Neural crest cell (in vitro differentiated cells): ENCODE data around the gene TNFRSF13B. TPM values are rescaled to one million over a fixed set of nuclear protein-coding genes. Genes with fewer than 3 reads are reported as not detected.

Source experiments
- DNase-seq: peaks from one replicate; pipeline ENCODE4 v3.0.0; 2021; ENCODE audit warnings: low read depth, mixed read lengths, low spot score
- H3K27ac Mint-ChIP-seq: one replicate; pipeline ENCODE4 v1.8.0; 2021; ENCODE audit warnings: mild to moderate bottlenecking, mixed read lengths; ENCODE audit not compliant: unreplicated experiment
- H3K27me3 Mint-ChIP-seq: 2 replicates; pipeline ENCODE4 v1.8.0; 2021; ENCODE audit warnings: low read depth, mild to moderate bottlenecking, mixed read lengths
- H3K36me3 Mint-ChIP-seq: 2 replicates; pipeline ENCODE4 v1.8.0; 2021; ENCODE audit warnings: low read depth, mild to moderate bottlenecking, mixed read lengths
- H3K4me1 Mint-ChIP-seq: 2 replicates; pipeline ENCODE4 v1.8.0; 2021; ENCODE audit warnings: mixed read lengths
- H3K4me3 Mint-ChIP-seq: one replicate; pipeline ENCODE4 v1.8.0; 2021; ENCODE audit warnings: mild to moderate bottlenecking, mixed read lengths
- H3K9me3 Mint-ChIP-seq: 2 replicates; pipeline ENCODE4 v1.8.0; 2021; ENCODE audit warnings: mixed read lengths
- total RNA-seq: library from RNA; stranded (reverse); gene quantifications from 2 replicates; pipeline ENCODE4 v1.2.1, GENCODE V29; 2021
- TF ChIP-seq, protein P1 (sequence below): fragments of 200-600 bp; sonication (generic); conservative IDR thresholded peaks from 2 replicates; pipeline ENCODE4 v1.5.0; 2021; ENCODE audit warnings: antibody characterized with exemption, mild to moderate bottlenecking

TNFRSF13B gene
- total RNA-seq, 1 donor from 2014 or later = not detected

- H3K27ac Mint-ChIP-seq = peak overlapping the region; percentile 35
- H3K36me3 Mint-ChIP-seq = no peaks in the 10 kb centered on the region
- H3K4me3 Mint-ChIP-seq = no peak overlapping the region
- H3K9me3 Mint-ChIP-seq = no peaks in the 10 kb centered on the region
- no peaks in the 10 kb centered on the region for H3K27me3 Mint-ChIP-seq
- TF ChIP-seq, protein P1, sequence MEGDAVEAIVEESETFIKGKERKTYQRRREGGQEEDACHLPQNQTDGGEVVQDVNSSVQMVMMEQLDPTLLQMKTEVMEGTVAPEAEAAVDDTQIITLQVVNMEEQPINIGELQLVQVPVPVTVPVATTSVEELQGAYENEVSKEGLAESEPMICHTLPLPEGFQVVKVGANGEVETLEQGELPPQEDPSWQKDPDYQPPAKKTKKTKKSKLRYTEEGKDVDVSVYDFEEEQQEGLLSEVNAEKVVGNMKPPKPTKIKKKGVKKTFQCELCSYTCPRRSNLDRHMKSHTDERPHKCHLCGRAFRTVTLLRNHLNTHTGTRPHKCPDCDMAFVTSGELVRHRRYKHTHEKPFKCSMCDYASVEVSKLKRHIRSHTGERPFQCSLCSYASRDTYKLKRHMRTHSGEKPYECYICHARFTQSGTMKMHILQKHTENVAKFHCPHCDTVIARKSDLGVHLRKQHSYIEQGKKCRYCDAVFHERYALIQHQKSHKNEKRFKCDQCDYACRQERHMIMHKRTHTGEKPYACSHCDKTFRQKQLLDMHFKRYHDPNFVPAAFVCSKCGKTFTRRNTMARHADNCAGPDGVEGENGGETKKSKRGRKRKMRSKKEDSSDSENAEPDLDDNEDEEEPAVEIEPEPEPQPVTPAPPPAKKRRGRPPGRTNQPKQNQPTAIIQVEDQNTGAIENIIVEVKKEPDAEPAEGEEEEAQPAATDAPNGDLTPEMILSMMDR = no peak
- no peak for DNase-seq
- H3K4me1 Mint-ChIP-seq = no peaks in the 10 kb centered on the region
Observed at GRCh38 chr17:16926571-16927451, 45.1 kb downstream of the TNFRSF13B start.

DNA sequence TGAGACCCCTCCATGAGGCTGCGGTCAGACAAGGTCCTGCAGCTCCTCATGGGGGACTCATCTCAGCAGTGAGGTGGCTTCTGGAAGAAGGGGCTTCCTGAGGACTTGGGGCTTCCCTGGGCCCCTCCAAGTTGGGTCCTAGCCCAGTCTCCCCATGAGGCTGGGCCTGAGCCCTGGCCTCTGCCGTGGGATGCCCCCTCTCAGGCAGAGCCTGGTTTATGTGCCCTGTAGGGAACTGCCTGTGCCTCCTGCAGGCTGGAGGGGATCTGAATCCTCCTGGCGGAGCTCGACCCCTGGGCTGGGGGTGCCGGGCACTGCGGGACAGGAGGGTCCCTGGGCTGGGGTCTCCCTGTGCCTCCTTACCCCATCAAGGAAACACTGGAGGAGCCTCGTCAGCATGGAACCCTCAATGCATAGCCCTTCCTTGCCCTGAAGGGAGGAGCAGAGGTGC is 45.8 kb downstream of the TNFRSF13B start:
- TF ChIP-seq, protein P1 = no peak
- Mint-ChIP-seq H3K4me1 (no peaks in the 10 kb centered on the region), H3K27ac (no peak overlapping the region), H3K9me3 (no peaks in the 10 kb centered on the region), H3K36me3 (no peaks in the 10 kb centered on the region), H3K4me3 (no peak overlapping the region), H3K27me3 (no peaks in the 10 kb centered on the region)
- no peak for DNase-seq

- Mint-ChIP-seq H3K9me3 (no peaks in the 10 kb centered on the region), H3K36me3 (no peaks in the 10 kb centered on the region), H3K4me3 (no peak overlapping the region), H3K27me3 (no peaks in the 10 kb centered on the region), H3K4me1 (no peaks in the 10 kb centered on the region), H3K27ac (no peak overlapping the region)
- TF ChIP-seq, protein P1 = no peak
- DNase-seq = no peak
Observed at GRCh38 chr17:16925461-16926060, 46.4 kb downstream of the TNFRSF13B start.

GRCh38 chr17:16924696-16925440 is 47.0 kb downstream of the TNFRSF13B start:
- no peaks in the 10 kb centered on the region for H3K27me3 Mint-ChIP-seq
- no peak overlapping the region for H3K27ac Mint-ChIP-seq
- no peaks in the 10 kb centered on the region for H3K4me1 Mint-ChIP-seq
- no peaks in the 10 kb centered on the region for H3K36me3 Mint-ChIP-seq
- TF ChIP-seq, protein P1 = no peak
- H3K4me3 Mint-ChIP-seq = no peak overlapping the region
- DNase-seq = no peak
- no peaks in the 10 kb centered on the region for H3K9me3 Mint-ChIP-seq

DNA sequence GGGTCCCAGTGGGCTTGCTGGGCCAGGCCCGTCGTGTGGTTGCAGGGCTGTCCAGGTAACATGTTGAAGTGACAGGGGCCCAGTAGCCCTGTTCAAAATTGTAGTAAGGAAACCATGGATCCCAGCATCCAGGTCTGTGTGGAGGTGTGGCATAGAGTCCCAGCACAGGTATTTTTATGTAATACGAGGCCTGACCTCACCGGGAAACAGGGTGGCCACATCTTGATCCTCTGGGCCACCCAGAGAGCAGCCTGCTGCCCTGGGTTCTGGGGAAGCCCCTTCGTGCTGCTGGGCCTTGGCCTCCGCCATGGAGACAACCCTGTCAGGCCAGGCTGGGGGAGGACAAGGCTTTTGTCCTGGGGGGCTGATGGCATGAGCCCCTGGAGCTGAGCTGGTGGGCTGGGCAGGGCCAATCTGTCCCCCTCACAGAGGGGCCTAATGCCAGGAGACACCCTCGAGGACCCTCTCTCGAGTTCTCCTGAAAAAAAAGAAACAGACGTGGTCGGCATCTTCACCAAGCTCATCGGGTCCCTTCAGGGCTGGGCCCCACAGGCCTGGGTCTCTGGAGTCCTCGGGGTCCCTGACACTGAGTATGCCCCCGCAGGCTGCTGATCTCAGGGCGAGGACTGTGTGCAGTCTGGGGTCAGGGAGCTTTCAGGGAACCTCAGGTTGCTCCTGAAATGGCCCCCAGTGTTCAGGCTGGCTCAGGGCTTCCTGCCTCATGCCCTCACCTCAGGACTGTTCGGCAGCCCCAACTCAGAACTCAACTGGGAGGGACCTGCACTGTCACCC is 47.8 kb downstream of the TNFRSF13B start:
- no peak overlapping the region for H3K27ac Mint-ChIP-seq
- H3K36me3 Mint-ChIP-seq = no peaks in the 10 kb centered on the region
- H3K27me3 Mint-ChIP-seq = no peaks in the 10 kb centered on the region
- H3K4me1 Mint-ChIP-seq = no peaks in the 10 kb centered on the region
- no peaks in the 10 kb centered on the region for H3K9me3 Mint-ChIP-seq
- DNase-seq = no peak
- TF ChIP-seq, protein P1 = no peak
- H3K4me3 Mint-ChIP-seq = no peak overlapping the region
